H7 (cell line): ENCODE measurements around the gene RDH13. TPM values are rescaled to one million over a fixed set of nuclear protein-coding genes. Genes with fewer than 3 reads are reported as not detected.

ENCODE experiments used
- DNase-seq: peaks from one replicate; pipeline ENCODE4 v3.0.0; 2012
- H3K27me3 ChIP-seq: 2 replicates; pipeline ENCODE4 v1.6.0; 2011; ENCODE audit warnings: mild to moderate bottlenecking, low read length; ENCODE audit not compliant: control insufficient read depth, insufficient read depth
- H3K36me3 ChIP-seq: replicated peaks from 2 replicates; pipeline ENCODE4 v1.5.1; 2011; ENCODE audit warnings: low read length; ENCODE audit not compliant: control insufficient read depth, insufficient read depth
- H3K4me3 ChIP-seq: 2 replicates; pipeline ENCODE4 v1.5.1; 2011; ENCODE audit warnings: low read depth, mild to moderate bottlenecking, control low read depth, low read length, moderate library complexity; ENCODE audit not compliant: insufficient read depth
- total RNA-seq: library from RNA; depleted of rRNA; stranded (reverse); fragments of >200 nt; shearing (Covaris generic); gene quantifications from 2 replicates; pipeline ENCODE4 v1.2.3, GENCODE V29; 2014

Gene RDH13
- total RNA-seq, 1 experiment from 2014 or later = 21.2 TPM

DNA sequence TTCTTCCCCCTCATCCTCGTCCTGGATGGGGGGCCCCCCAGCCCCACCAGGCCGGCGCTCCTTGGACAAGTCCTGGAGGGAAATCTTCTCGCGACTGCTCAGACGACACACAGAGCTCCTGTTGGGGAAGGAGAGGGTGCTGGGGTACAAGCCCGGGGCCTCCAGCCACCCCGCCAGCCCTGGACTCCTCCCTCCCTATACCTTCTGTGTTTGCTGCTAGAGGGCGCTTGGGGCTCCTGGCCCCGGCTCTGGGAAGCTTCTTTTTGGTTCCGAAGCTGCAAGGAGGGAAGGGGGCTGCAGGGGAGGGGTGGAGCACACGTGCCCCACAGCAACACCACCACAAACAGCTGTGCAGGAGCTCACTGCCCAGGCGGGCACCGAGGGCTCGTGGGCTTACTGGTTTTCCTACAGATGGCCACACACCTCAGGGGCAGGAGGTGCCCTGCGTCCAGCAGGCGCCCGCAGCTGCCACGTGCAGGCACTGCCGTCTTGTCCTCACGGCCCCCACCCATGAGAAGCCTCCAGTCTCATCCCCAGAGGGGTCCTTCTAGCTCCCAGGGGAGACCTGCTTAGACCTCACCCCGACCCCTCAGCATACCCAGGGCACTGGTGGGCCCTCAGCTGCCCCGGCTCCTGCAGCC lies 33.2 kb upstream of the RDH13 start:
- no peaks in the 10 kb centered on the region for H3K27me3 ChIP-seq
- no peak overlapping the region for H3K4me3 ChIP-seq
- DNase-seq = peak; percentile 86
- H3K36me3 ChIP-seq = no peaks in the 10 kb centered on the region; the same call in 1 of the 2 replicates

DNA sequence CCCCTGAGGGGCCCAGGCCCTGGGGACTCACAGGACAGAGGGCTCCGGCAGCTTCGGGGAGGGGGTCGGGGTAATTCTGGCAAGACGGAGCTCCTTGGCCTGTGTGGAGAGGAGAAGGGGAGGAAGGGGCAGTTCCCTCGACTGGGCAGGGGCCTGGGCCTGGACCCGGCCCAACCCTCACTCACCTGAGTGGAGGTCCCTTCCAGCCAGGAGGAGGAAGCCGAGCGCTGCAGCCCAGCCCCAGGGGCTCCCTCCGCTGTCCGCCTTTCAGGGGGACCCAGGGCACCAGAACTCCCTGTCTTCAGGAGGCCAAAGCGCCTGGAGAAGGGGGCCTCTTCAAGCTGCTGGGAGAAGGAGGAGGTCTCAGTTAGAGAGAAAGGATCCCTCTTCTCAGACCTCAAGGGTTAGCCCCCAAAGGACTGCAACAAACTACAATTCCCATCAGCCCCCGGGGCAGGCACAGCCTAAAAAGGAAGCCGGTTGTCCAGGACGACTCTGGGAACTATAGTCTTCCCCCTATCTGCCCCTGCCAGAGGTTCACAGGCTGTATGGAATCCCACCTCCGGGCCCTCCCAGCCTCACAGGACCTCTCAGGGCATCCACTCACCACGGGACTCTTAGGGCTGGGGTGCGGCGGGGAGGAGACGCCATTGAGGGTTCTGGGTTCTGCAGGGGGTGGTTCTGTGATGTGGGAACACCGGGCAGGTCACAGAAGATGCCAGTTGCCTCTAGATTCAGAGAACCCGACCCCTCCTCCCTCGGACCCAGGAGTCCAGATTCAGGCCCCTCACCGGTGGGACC lies 32.5 kb upstream of the RDH13 start:
- no peaks in the 10 kb centered on the region; the same call in 1 of the 2 replicates for H3K36me3 ChIP-seq
- DNase-seq = peak; percentile 82

GRCh38 chr19:55094456-55095259 lies 31.7 kb upstream of the RDH13 start:
- H3K36me3 ChIP-seq = no peaks in the 10 kb centered on the region; the same call in 1 of the 2 replicates
- no peak overlapping the region for H3K4me3 ChIP-seq
- H3K27me3 ChIP-seq = no peaks in the 10 kb centered on the region
- peak; percentile 90 for DNase-seq

More for the DNA sequence above, 32.5 kb upstream of the RDH13 start:
- H3K4me3 ChIP-seq = no peak overlapping the region
- H3K27me3 ChIP-seq = no peaks in the 10 kb centered on the region

DNA sequence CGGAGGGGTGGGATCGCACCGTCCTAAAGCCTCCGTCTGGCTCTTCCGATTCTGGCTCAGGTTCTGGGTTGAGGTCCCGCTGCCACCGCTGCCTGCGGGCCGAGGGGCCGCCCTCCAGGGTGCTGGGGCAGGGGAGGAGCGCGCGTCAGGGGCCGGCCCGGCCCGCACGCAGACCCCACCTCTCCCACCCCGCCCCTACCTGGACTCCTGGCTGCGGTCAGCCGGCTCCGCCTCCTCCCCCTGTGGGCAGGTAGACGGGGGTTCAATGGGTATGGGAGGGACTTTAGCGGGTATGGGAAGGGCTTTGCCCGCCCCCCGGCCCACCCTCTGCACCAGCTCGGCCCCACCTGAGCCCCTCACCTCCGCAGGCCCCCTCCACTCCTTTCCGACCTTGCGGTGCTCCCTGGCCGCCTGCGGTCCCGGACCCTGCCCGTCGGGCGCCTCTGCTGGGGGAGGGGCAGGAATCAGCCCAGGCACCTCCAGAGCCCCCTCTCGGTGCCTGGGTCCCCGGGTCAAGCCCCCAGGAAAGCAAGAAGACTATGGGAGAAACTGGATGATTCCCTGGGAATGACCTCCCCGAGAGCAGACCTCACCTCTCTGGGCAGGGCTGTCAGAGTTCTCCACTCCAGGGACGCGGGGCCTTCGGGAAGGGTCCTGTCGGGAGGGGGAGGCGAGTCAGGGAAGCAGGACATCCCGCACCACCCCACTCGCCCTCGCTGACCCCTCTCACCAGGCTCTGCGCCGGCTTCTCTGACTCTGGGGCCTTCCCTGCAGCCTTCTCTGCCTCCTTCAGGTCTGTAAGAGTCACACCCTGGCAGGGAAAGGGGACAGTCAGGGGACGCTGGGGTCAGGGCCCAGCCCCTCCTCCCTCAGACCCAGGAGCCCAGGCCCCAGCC lies 29.7 kb upstream of the RDH13 start:
- H3K27me3 ChIP-seq = peaks cover 7% of the 10 kb centered on the region; the same call in 1 of the 2 replicates
- H3K36me3 ChIP-seq = no peaks in the 10 kb centered on the region; the same call in 1 of the 2 replicates
- peak; percentile 97 for DNase-seq
- H3K4me3 ChIP-seq = peak overlapping the region; percentile 58

DNA sequence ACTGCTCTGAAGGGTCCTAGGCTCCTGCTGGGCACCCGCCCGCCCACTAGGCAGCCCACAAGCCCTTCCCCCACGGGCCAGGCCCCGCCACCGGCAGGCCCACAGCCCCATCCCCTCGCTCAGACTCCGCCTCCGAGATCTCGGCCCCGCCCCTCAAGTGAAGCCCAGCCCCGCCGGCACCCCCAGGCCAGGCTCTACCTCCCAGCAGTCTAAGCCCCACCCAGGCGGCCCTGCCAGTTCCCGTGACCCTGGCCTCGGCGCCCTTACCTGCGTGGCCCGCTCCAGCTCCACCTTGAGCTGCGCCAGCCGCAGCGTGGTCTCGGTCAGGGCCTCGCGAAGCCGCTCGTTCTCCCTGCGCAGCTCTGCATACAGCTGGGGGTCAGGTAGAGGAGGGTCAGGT lies 29.0 kb upstream of the RDH13 start:
- peak overlapping the region; percentile 58 for H3K4me3 ChIP-seq
- peak; percentile 99 for DNase-seq
- H3K36me3 ChIP-seq = no peaks in the 10 kb centered on the region; the same call in 1 of the 2 replicates
- peaks cover 11% of the 10 kb centered on the region for H3K27me3 ChIP-seq

GRCh38 chr19:55091126-55091910 lies 28.4 kb upstream of the RDH13 start:
- DNase-seq = no peak
- Histone ChIP-seq H3K36me3 (no peaks in the 10 kb centered on the region; the same call in 1 of the 2 replicates), H3K4me3 (no peak overlapping the region; the same call in 1 of the 2 replicates), H3K27me3 (peaks cover 15% of the 10 kb centered on the region)

GRCh38 chr19:55090564-55090963 lies 27.6 kb upstream of the RDH13 start:
- no peaks in the 10 kb centered on the region; the same call in 1 of the 2 replicates for H3K36me3 ChIP-seq
- H3K27me3 ChIP-seq = peaks cover 23% of the 10 kb centered on the region
- peak; percentile 33 for DNase-seq
- H3K4me3 ChIP-seq = no peak overlapping the region

DNA sequence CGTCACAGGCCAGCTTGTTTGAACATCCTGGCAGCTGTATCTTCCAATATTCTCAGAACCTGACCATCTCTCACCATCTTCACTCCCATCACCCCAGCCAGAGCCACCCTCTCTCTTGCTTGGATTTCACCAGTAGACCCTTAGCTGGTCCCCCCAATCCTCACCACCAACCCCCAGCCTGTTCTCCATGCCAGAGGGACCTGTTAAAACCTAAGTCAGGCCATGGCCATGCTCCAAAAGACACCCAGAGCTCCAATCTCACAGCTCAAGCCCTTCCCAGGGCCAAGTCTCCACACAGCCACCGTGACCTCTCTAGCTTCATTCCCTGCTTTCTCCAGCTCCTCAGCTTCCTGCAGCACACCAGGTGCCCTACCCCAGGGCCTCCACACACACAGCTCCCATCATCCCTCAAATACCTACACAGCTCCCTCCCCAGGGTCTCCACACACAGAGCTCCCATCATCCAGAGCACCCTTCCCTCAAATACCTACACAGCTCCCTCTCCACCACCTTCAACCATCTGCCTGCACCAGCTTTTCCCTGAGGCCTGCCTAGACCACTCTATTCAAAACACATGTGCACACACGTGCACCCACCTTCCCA lies 26.5 kb upstream of the RDH13 start:
- Histone ChIP-seq H3K4me3 (no peak overlapping the region), H3K27me3 (peaks cover 31% of the 10 kb centered on the region), H3K36me3 (no peaks in the 10 kb centered on the region; the same call in 1 of the 2 replicates)
- peak; percentile 33 for DNase-seq

- peak; percentile 95 for DNase-seq
- Histone ChIP-seq H3K4me3 (no peak overlapping the region), H3K27me3 (peaks cover 38% of the 10 kb centered on the region)
Measured at GRCh38 chr19:55088543-55089341, 25.8 kb upstream of the RDH13 start.

DNA sequence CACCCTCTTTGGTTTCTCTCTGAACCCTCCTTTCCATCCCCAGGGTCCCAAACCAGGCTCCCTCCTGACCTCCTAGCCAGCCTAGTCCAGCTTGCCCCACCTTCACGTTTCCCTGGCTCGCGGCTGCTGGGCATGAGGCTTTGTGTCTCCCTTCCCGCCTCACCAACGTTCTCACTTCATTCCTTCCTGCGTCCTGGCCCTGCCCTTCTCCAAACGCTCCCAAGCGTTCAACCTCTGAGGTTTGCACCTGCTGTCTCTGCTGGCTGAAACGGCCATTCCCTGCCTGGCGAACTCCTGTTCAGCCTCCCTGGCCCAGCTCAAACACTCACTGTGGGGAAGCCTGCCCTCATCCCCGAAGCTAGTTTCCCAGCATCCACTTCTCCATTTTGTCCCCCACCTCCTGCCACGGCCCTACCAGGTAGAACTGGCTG lies 25.1 kb upstream of the RDH13 start:
- H3K36me3 ChIP-seq = no peaks in the 10 kb centered on the region; the same call in 1 of the 2 replicates
- peak; percentile 36 for DNase-seq
- H3K4me3 ChIP-seq = no peak overlapping the region
- peaks cover 44% of the 10 kb centered on the region for H3K27me3 ChIP-seq

More at GRCh38 chr19:55088543-55089341, 25.8 kb upstream of the RDH13 start:
- no peaks in the 10 kb centered on the region; the same call in 1 of the 2 replicates for H3K36me3 ChIP-seq

DNA sequence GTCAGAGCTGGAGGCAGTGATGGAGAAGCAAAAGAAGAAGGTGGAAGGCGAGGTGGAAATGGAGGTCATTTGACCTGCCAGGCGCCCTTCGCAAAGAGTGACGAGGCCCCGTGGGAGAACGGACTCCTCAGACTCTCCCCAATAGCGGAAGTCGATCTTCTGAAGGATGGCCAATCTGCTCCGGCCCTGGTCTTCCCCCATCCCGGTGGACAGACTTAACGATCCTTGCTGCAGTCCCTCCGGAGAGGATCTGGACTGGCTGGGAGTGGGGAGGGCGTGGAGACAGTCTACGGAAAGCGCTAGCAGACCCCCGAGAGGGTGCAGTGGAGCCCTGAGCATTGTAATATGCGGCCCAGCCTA lies 24.6 kb upstream of the RDH13 start:
- peak; percentile 70 for DNase-seq
- Histone ChIP-seq H3K27me3 (peaks cover 46% of the 10 kb centered on the region), H3K4me3 (peak overlapping the region; percentile 62), H3K36me3 (no peaks in the 10 kb centered on the region; the same call in 1 of the 2 replicates)
